MCF 10A (cell line): Measurements from ENCODE around the gene TACR2. TPM values are rescaled to one million over a fixed set of nuclear protein-coding genes. Genes with fewer than 3 reads are reported as not detected.

Experiments used
- BruUV-seq: library from RNA; stranded (reverse); fragments of 400-500 nt; replicated peaks from 2 replicates; lab custom pipeline; 2021; lab: Mats Ljungman, UMichigan
- CTCF ChIA-PET: fragments of 300-600 bp; sonication (Branson Sonifier 250); formaldehyde crosslinking; extraction: SDS; loops from one replicate; lab custom pipeline; 2021; ENCODE audit warnings: antibody characterized with exemption, inconsistent platforms; lab: Yijun Ruan, JAX
- POLR2A ChIA-PET: fragments of 300-600, 350-650 bp; sonication (Branson Sonifier 250); formaldehyde crosslinking; extraction: SDS; loops from one replicate; lab custom pipeline; 2020; ENCODE audit warnings: antibody characterized with exemption, inconsistent platforms; lab: Yijun Ruan, JAX
- DNase-seq: peaks from one replicate; pipeline ENCODE4 v3.0.0-alpha.2; 2018; ENCODE audit not compliant: unreplicated experiment
- H3K27ac Mint-ChIP-seq: one replicate; pipeline ENCODE4 v1.8.0; 2022; ENCODE audit warnings: mild to moderate bottlenecking, low read depth, mixed read lengths; ENCODE audit not compliant: unreplicated experiment
- H3K27me3 Mint-ChIP-seq: one replicate; pipeline ENCODE4 v1.8.0; 2022; ENCODE audit warnings: mixed read lengths; ENCODE audit not compliant: insufficient read depth, unreplicated experiment
- H3K36me3 Mint-ChIP-seq: one replicate; pipeline ENCODE4 v1.8.0; 2022; ENCODE audit warnings: mild to moderate bottlenecking, moderate library complexity, mixed read lengths; ENCODE audit not compliant: insufficient read depth, unreplicated experiment
- H3K4me1 Mint-ChIP-seq: one replicate; pipeline ENCODE4 v1.8.0; 2022; ENCODE audit warnings: mixed read lengths; ENCODE audit not compliant: insufficient read depth, unreplicated experiment
- H3K4me3 Mint-ChIP-seq: one replicate; pipeline ENCODE4 v1.8.0; 2022; ENCODE audit warnings: mild to moderate bottlenecking, moderate library complexity, mixed read lengths; ENCODE audit not compliant: unreplicated experiment
- H3K9me3 Mint-ChIP-seq: one replicate; pipeline ENCODE4 v1.8.0; 2022; ENCODE audit warnings: mixed read lengths; ENCODE audit not compliant: unreplicated experiment
- intact Hi-C: fragments of 100-400 bp; cut with micrococcal nuclease; formaldehyde crosslinking; loops from 2 replicates; pipeline ENCODE4 v1.14.1; 2022
- total RNA-seq: library from RNA; stranded (reverse); gene quantifications from 2 replicates; pipeline ENCODE4 v1.2.3, GENCODE V29; 2022
- TF ChIP-seq, protein P1 (sequence below): fragments of 200-600 bp; IDR thresholded peaks from one replicate; pipeline ENCODE4 v1.8.0; 2022; ENCODE audit warnings: antibody characterized with exemption, mild to moderate bottlenecking; ENCODE audit not compliant: unreplicated experiment

Gene TACR2
- total RNA-seq, 1 experiment from 2014 or later: not detected

DNA sequence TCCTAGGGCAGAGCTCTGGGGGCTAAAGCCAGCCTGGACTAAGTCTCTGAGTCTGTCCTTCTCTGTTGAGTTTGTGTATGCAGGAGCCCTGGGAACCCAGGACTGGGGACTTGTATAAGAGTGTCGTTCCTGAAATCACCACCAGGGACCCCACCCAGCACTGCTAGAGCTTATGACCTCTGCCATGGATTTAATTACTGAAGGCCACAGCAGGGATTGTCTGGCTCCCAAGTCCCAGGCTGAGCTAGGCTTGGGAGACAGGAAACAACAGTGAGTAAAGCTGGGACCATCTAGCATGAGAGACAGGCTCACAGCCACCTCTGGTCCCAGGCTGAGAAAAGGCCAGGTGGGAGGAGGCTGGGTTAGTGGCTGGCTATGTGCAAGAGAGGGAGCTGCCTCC is 33.1 kb upstream of the TACR2 start:
- CTCF ChIA-PET: interaction anchor here (0.7 to 0.9 kb wide), 3 partner anchors 14 to 187 kb away, joined by 3 read pairs; no protein-coding TSS in a partner anchor
- H3K4me1 Mint-ChIP-seq: peaks cover 45% of the 10 kb centered on the region
- BruUV-seq: no TSS peak
- POLR2A ChIA-PET: no interaction called here
- H3K4me3 Mint-ChIP-seq: no peak overlapping the region
- TF ChIP-seq, protein P1, sequence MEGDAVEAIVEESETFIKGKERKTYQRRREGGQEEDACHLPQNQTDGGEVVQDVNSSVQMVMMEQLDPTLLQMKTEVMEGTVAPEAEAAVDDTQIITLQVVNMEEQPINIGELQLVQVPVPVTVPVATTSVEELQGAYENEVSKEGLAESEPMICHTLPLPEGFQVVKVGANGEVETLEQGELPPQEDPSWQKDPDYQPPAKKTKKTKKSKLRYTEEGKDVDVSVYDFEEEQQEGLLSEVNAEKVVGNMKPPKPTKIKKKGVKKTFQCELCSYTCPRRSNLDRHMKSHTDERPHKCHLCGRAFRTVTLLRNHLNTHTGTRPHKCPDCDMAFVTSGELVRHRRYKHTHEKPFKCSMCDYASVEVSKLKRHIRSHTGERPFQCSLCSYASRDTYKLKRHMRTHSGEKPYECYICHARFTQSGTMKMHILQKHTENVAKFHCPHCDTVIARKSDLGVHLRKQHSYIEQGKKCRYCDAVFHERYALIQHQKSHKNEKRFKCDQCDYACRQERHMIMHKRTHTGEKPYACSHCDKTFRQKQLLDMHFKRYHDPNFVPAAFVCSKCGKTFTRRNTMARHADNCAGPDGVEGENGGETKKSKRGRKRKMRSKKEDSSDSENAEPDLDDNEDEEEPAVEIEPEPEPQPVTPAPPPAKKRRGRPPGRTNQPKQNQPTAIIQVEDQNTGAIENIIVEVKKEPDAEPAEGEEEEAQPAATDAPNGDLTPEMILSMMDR: no peak
- H3K27ac Mint-ChIP-seq: no peak overlapping the region
- peak; percentile 67 for DNase-seq
- intact Hi-C loops: no loop called here
- no peaks in the 10 kb centered on the region for H3K36me3 Mint-ChIP-seq
- H3K9me3 Mint-ChIP-seq: no peaks in the 10 kb centered on the region
- no peaks in the 10 kb centered on the region for H3K27me3 Mint-ChIP-seq

DNA sequence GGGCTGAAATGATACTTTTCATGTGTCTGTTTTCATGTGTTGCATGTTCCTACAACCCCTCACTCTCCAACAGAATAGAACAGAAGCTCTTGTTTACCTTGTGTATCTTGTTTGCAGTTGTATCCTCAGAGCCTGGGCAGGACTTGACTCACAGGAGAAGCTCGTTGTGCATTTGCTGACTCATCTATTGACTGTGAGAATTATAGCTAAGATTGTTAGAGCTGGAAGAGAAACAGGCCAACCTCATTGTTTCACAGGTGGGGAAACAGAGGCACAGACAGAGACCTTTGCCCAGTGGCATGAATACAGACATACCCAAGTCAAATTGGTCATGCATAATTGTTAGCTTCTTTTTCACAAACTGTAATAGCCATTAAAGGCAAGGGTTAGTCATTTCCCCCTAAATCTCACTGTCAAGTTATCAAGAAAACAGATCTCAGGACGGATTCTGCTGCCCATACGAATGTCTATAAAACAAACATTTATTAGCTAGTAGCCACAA is 30.0 kb upstream of the TACR2 start:
- Mint-ChIP-seq H3K36me3 (no peaks in the 10 kb centered on the region), H3K9me3 (no peaks in the 10 kb centered on the region), H3K4me3 (no peak overlapping the region), H3K4me1 (peaks cover 33% of the 10 kb centered on the region), H3K27ac (peak overlapping the region; percentile 68), H3K27me3 (no peaks in the 10 kb centered on the region)
- ChIA-PET POLR2A (interaction anchor here (0.6 to 1.5 kb wide), 8 partner anchors 9 to 996 kb away, joined by 3 to 6 read pairs (median 3); no protein-coding TSS in a partner anchor), CTCF (interaction anchor here (1.0 to 1.8 kb wide), 6 partner anchors 10 to 700 kb away, joined by 3 to 8 read pairs (median 5); partner anchors contain the start of gene TYSND1)
- peak; percentile 72 for DNase-seq
- intact Hi-C loops: no loop called here
- no TSS peak for BruUV-seq
- TF ChIP-seq, protein P1: no peak

GRCh38 chr10:69446229-69446628 is 29.5 kb upstream of the TACR2 start:
- Mint-ChIP-seq H3K27ac (peak overlapping the region; percentile 68), H3K36me3 (no peaks in the 10 kb centered on the region), H3K4me3 (no peak overlapping the region), H3K4me1 (peaks cover 32% of the 10 kb centered on the region), H3K9me3 (no peaks in the 10 kb centered on the region), H3K27me3 (no peaks in the 10 kb centered on the region)
- ChIA-PET POLR2A (interaction anchor here (1.1 to 1.5 kb wide), 7 partner anchors 8 to 141 kb away, joined by 3 to 6 read pairs (median 3); no protein-coding TSS in a partner anchor), CTCF (interaction anchor here (0.6 to 1.8 kb wide), 6 partner anchors 9 to 700 kb away, joined by 3 to 8 read pairs (median 4); partner anchors contain the start of gene TYSND1)
- intact Hi-C loops: no loop called here
- no peak for DNase-seq
- no TSS peak for BruUV-seq
- TF ChIP-seq, protein P1: no peak

- Mint-ChIP-seq H3K9me3 (no peaks in the 10 kb centered on the region), H3K4me3 (no peak overlapping the region), H3K4me1 (peaks cover 36% of the 10 kb centered on the region), H3K27ac (no peak overlapping the region), H3K27me3 (no peaks in the 10 kb centered on the region), H3K36me3 (no peaks in the 10 kb centered on the region)
- intact Hi-C loops: no loop called here
- CTCF ChIA-PET: interaction anchor here (0.6 to 1.0 kb wide), 3 partner anchors 53 to 70 kb away, joined by 3 to 4 read pairs (median 3); no protein-coding TSS in a partner anchor
- TF ChIP-seq, protein P1: no peak
- BruUV-seq: no TSS peak
- peak; percentile 39 for DNase-seq
- POLR2A ChIA-PET: no interaction called here
Measured at GRCh38 chr10:69445041-69445440, 28.3 kb upstream of the TACR2 start.
